Femur (tissue), 1 donor: ENCODE results near the gene SIAE.

Experiments used
- DNase-seq: peaks from one replicate; pipeline ENCODE4 v3.0.0-alpha.2; 2017

Gene SIAE

DNA sequence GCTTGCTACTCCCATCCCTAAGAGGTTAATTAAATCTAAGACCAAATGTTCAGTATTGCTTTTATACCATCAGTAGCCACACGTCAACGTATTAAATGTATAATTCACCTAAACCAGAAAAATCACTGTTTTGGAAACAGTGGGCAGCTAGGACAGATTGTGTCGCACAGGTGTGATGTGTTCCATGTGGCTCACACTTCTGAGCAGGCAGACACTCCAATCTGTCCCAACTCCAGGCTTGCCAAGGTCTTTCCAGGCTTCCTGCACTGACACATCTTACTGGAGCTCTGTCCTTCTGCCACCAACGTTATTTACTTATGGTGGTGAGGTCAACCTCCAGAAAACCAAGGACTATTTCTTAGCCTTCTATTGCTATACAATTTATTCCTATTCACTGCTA is 11.4 kb downstream of the SIAE start:
- no peak for DNase-seq

DNA sequence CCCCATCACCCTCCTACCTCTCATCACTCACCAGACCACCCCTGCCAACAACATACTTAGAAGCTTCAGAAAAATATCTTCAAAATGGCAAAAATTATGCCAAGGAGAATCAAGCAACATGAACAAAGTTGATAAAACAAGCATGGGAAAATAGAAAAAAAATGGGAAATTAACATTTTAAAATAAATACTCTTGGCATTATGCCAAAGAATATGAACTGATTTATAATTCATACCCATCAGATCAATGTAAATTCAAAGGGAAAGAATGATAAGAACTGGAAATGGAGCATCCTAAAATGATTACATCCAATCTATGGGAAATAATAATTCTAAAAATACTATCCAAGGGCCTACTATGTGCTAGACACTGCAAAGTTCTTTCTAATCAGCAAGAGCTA is 12.0 kb downstream of the SIAE start:
- no peak for DNase-seq

DNA sequence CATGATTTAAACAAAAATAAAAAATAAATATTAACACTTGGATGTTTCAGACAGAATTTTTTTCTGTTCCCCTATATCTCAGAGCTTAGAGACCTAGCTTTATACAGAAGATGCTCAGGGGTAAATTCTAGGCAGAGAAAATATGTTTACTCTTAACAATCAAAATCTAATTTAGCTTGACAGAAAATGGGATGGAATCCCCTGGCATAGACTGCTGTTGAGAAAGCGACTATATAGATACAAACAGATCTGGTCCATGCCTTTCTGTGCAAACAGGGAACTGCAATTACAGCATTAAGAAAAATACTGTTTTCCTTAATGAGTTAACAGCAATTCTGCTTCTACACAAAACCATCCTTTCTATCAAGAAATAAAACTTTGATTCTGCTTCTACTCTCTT is 14.6 kb downstream of the SIAE start:
- no peak for DNase-seq

- DNase-seq, result no peak
Observed at GRCh38 chr11:124658501-124658900, 15.0 kb downstream of the SIAE start.

DNA sequence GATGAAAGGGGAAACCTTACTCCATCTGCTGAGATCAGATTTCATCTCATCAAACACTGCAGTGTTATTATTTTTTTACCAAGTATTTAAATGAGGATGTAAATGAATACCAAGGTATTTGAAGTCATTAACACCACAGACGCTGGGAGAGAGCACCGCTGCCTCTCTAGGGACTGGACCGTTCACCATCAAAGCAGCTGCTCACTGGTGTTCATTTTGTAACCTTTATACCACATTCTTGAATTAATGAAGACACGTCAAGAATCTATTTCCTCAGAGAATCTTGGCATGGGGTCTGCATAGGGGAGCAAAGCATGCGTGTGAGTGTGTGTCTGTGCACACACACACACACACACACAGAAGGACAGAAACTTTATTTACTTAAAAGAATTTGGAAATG is 15.6 kb downstream of the SIAE start:
- no peak for DNase-seq

DNA sequence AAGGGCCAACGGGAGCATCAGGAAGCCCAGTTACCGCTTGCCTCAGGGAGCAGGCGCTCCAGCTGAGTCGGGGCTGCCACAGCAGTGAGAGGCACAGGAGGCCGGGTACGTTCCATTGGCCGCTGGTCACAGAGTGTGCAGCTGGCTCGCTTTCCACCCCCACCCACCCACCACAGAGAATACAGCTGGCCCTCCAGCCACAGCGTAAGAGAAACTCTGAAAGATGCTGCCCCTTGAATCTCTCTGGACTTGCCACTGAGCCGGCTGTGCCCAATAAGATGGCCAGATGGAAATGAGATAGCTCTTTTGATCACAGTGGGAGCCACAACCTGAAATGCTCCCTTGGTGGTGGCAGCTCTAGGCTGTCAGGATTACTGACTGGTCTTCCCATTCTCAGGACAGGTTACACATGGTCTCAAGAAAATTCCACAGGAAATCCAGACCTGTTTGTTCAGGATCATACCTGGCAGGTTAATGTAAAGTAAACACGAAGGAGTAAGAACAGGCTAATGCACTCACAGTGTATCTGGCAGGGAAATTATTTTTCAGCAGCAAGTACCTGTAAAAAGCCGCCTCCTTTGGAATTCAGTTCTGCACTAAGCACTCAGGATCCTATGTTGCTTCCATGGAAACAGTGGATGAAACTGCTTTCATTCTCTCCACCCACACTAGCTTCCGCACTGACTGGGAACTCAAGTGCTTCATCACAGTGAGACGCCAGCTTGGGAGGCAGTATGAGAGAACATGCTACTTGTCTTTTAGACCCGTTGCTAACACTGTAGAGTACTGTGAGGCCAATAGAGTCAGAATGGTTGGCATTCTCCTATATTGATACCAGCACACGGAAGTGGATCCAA is 16.5 kb downstream of the SIAE start:
- DNase-seq, result no peak

- DNase-seq, result no peak
Observed at GRCh38 chr11:124648610-124649009, 24.9 kb downstream of the SIAE start.

DNA sequence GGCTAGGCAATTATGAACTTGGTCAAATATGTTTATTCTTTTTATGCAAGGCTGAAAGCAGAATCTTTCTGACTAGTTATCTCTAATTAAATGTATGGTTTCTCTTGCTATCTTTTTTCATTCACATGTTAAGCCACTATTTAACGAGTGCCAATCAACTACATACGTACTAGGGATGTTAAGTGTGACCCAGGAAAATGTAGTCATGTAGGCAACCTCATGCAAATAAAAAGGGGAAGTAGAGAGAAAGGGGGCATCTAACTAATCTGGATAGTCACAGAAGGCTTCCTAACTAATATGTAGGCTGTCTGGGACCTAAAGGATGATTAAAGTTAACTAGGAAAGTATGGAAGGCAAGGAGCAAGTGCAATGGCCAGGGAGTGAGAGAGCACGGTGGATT is 27.4 kb downstream of the SIAE start:
- DNase-seq, result no peak

- peak; percentile 59 for DNase-seq
Observed at GRCh38 chr11:124644426-124645280, 28.9 kb downstream of the SIAE start.

GRCh38 chr11:124643605-124644425 is 29.7 kb downstream of the SIAE start:
- DNase-seq, result no peak

GRCh38 chr11:124643042-124643604 is 30.4 kb downstream of the SIAE start:
- DNase-seq, result no peak

- DNase-seq, result no peak
Observed at GRCh38 chr11:124642628-124643027, 30.9 kb downstream of the SIAE start.

GRCh38 chr11:124640666-124641065 is 32.9 kb downstream of the SIAE start:
- DNase-seq, result no peak

- no peak for DNase-seq
Observed at GRCh38 chr11:124639186-124639585, 34.4 kb downstream of the SIAE start.

DNA sequence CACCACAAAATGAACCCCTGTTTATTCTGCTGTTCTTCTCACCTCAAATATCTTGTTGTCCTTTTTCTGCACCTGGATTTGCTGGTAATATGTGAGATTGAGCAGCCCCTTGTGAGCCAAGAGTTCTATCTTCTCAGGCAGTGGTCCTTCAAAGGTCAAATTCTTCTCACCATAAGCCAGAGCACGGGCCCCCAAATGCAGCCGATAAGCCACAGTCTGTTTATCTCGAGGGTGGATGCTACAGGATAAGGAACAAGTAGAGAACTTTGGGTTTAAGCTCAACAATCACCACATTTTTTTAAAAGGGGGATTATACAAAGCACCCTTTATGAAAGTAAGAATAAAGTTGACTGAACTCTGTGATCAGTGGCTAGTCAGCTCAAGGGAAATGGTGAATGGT is 35.0 kb downstream of the SIAE start:
- DNase-seq, result no peak

DNA sequence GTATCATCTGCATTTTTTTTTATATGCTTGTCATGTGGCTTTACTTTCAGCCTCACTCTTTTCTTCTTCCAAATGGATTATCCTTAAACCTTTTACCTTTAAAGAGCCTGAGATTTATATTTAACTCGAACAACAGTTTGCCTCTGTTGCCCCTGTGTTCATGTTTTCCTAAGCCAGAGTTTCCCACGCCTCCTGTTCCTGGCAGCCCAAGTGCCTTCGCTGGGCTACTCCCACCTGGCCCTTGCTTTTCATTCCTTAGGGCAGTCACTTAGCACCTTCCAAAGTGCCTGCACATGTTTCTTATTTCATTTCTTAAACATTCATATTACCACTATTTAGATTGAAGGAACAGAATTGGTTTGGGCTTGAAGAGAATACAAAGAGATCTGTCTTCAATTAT is 37.6 kb downstream of the SIAE start:
- DNase-seq, result no peak

- no peak for DNase-seq
Observed at GRCh38 chr11:124633355-124633754, 40.2 kb downstream of the SIAE start.

- no peak for DNase-seq
Observed at GRCh38 chr11:124629961-124630360, 43.6 kb downstream of the SIAE start.

GRCh38 chr11:124627546-124627945 is 46.0 kb downstream of the SIAE start:
- DNase-seq, result no peak

DNA sequence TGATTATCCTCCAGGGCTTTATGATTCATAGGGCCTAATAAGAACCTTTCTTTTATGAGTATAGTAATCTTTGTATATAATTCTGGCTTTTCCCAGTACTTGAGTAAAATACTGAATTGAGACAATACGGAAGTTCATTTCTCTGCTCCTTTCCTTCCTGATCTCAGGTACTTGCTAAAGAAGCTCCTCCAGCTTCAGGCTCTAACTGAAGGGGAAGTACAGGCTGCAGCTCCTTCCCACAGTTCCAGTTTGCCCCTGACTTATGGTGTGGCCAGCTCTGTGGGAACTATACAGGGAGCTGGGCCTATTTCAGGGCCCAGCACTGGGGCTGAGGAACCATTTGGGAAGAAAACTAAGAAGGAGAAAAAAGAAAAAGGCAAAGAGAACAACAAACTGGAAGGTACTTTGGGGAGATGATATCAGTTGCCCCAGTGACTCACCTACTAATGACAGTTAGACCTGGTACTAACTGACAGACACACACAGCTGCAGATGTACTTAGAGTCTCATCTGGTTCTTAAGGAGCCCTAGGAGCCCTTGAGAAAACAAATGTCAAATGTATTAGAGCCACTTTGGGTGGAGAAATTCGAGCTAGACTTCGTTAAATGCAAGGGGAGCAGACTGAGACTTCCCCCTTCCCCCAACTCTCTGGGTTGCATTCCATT is 47.9 kb downstream of the SIAE start:
- DNase-seq, result no peak

GRCh38 chr11:124623861-124624525 is 49.5 kb downstream of the SIAE start:
- DNase-seq, result no peak
